Stimulated activated CD4-positive, alpha-beta T cell treated with anti-CD3 and anti-CD28 coated beads, Interleukin-15, amount 100 ng/mL, for 24 hours (primary cell): ENCODE results near the gene DPP8.

Experiments used
- DNase-seq: peaks from one replicate; pipeline ENCODE4 v3.0.0-alpha.2; 2020

Gene DPP8

GRCh38 chr15:65423976-65424679 lies 93.4 kb downstream of the DPP8 start:
- DNase-seq: no peak

GRCh38 chr15:65423150-65423975 lies 94.1 kb downstream of the DPP8 start:
- DNase-seq: no peak

- peak; percentile 31 for DNase-seq
Measured at GRCh38 chr15:65421360-65422215, 95.9 kb downstream of the DPP8 start.

DNA sequence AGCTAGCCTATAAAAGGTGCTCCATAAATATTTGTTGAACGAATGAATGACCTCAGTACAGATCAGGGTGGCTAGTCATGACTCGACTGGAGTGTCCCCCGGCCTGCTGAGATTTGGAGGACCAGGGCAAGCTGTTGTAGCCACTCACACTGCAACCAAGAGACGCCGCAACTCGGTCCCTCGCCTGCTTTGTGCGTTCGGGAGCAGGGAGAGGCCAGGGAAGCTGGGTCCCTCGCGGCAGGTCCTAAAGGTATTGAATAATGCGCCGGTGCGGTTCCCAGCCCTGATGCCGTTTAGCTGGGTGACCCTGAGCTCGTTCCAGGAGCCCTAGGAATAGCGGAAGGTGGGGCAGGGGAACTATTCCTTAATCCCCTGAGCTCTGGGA lies 96.5 kb downstream of the DPP8 start:
- no peak for DNase-seq

DNA sequence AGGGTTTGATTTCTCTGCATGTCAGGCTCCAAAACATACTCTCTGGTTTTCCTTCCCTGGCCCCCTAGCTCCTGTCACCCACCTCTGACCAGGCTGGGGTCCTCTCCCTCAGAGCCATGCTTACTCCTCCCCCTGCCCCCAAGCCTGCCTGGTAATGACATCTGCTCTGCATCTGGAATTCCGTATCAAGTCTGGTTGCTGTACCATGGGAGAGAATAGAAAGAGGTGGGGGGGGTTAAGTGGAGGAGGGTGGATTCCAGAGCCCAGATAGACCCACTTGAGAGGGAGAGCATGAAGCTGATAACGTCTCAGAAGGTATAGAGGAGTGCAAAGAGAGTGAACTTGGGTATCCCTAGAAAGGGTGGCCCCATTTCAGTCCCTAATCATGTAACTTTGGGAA lies 98.9 kb downstream of the DPP8 start:
- no peak for DNase-seq

- DNase-seq: no peak
Measured at GRCh38 chr15:65416845-65417416, 100.6 kb downstream of the DPP8 start.

GRCh38 chr15:65414841-65415621 lies 102.5 kb downstream of the DPP8 start:
- no peak for DNase-seq

DNA sequence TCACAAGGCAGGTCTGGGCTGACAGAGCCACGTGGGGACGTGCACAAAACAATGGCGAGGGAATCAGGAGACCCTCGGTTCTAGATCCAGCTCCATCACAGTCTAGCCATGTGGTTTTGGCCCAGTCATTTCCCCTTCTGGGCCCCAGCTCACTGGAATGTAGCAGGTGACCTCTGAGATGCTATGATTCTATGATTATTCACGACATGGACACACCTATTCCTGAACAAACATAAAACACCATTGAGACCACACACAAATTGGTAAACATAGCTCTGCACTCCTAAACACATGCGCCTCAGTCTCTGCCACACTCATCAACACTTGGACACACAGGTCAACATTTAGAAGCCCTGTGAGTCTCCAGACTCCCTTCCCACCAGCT lies 103.7 kb downstream of the DPP8 start:
- no peak for DNase-seq

DNA sequence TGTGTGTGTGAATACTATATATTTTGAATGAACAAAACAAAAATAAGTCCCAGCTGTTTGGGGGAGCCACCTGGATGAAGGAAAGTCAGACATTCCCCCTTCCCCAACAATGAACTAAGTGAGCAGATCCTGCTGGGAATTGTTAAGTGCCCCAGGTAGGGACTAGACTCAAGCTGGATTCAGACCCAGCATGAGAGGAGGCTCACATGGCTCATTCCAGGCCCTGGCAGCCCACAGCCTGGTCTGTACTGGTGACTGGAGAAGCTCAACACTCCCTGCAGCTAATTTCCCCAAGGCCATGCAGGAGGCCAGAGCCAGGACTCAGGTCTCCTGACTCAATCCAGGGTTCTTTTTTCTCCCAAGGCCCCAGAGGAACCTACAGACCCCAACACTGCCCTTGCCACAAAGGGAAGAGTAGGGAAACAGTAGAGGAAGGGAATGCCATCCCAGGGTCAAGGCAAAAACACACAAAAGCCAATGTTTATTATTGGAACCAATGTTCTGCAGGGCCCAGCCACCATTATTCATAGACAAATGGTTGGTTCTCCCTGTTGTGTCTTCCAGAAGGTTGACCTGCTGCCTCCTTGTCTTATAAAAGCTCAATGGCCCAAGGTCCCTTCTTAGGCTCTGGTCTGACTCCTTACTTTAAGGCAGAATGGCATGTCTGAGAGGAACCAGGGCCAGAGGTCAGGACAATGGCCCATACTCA lies 104.3 kb downstream of the DPP8 start:
- DNase-seq: no peak

DNA sequence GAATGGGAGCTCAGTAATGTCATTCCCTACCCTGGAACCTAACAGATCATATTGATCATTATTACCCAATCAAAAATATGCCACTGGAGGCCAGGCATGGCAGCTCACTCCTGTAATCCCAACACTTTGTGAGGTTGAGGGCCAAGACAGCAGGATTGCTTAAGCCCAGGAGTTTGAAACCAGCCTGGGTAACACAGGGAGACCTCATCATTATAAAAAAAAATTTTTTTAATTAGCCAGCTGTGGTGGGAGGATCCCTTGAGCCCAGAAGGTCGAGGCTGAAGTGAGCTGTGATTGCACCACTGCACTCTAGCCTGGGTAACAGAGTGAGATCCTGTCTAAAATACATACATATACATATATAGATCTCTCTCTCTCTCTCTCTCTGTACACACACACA lies 104.9 kb downstream of the DPP8 start:
- no peak for DNase-seq

DNA sequence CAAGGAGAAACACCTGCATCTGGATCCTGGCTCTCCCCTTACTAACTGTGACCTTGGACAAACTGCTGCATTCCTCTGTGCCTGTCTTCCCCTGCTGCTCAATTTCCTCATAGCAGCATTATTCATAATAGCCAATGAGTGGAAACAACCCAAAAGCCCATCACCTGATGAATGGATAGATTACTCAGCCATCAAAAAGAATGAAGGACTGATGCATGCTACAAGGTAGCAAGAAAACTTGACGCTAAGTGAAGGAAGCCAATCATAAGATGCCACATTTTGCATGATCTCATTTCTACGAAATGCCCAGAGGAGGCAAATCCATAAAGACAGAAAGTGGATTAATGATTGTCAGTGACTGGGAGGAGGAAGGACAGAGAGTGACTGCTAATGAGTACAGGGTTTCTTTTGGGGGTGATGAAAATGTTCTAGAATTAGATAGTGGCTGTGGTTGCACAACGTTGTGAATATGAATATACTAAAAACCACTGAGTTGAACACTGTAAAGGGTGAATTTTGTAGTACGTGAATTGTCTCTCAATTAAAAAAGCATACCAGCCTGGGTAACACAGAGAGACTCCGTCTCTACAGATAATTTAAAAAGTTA lies 105.9 kb downstream of the DPP8 start:
- no peak for DNase-seq

DNA sequence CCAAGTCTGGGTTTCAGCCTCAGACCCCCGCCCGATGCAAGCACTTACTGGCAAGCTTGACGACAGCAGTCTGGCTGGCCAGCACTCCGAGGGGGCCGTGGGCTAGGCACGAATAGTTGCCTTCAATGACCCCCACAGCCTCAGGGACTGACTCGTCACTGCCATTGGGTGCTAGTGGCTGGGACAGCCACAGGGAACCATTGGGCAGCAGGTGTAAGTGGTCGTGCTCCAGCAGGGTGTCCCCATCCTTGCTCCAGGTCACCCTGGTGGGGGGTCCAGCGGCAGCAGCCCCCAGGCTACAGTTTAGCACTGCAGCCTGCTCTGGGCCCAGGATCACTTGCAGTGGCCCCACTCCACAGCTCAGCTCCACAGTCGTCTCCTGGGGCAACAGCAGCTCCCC lies 106.5 kb downstream of the DPP8 start:
- no peak for DNase-seq

DNA sequence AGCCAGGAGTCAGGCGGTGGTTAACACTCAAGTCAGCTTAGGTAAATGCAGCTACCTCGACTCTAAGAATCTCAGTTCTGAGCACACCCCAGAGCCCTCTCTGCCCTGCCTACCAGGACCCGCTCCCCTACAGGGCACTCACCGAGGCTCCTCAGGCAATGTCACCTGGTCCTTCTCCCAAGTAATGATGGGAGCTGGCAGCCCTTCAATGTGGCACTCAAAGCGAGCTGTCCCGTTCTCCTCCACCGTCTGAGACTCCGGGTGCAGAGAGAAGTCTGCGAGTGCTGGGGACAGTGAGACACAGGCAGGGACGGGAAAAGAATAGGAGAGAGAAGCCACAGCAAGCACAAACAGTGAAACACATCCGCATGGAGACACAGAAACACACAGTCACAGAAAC lies 107.5 kb downstream of the DPP8 start:
- DNase-seq: no peak

- DNase-seq: no peak
Measured at GRCh38 chr15:65409036-65409631, 108.4 kb downstream of the DPP8 start.

DNA sequence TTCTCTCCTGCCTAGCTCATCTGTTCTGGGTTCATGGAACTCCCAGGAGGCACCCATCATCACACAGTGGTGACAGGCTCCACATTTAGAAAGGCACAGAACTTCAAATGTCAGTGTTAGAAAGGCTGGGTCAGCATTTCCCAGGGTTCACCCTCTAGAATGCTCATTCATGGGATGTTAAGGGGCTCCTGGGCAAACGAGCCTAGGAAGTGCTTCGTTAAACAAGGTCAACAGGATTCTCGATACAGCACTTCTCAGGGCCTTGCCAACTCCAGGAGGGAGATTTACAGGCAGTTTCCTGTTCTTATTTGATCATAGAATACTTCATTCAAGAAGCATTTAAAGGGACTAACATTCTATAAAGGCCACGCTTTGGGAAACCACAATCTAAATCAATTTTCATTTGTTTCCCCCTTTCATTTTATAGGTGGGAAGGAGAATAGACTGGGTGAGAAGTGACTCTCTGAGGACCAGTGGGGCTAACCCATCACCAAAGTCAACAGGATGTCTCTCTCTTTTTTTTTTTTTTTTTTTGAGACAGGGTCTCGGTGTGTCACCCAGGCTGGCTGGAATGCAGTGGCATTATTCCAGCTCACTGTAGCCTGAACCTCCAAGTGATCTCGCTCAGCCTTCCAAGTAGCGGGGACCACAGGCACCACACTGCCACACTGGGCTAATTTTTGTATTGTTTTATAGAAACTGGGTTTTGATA lies 109.0 kb downstream of the DPP8 start:
- no peak for DNase-seq

- no peak for DNase-seq
Measured at GRCh38 chr15:65406424-65407000, 111.0 kb downstream of the DPP8 start.

DNA sequence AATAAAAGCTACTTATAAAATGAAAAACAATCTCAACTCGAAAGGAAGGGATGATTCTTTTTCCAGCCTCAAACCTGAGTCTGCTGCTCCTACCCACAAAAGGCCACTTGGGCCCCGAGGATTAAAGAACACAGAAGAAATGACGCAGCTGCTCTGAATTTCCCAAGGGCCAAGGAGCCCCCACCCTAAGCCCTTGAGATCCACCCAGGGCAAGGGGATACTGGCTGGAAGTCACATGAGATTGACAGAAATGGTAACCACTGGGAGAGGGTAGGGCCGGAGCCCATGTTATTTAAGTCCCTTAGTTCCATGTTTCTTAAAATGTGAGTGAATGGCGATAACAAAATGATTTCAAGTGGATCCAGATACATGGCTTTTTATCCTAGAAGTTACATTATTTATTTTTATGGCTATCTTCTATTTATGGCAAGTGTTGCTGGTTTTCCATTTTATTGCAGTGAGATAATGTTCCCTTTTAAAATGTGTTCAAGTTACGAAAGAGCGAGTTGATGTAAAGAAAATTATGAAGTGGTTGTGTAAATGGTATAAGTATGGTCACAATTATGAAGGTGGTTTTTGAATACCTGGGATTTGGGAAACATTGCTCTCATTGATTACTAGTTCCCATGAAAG lies 111.6 kb downstream of the DPP8 start:
- no peak for DNase-seq

DNA sequence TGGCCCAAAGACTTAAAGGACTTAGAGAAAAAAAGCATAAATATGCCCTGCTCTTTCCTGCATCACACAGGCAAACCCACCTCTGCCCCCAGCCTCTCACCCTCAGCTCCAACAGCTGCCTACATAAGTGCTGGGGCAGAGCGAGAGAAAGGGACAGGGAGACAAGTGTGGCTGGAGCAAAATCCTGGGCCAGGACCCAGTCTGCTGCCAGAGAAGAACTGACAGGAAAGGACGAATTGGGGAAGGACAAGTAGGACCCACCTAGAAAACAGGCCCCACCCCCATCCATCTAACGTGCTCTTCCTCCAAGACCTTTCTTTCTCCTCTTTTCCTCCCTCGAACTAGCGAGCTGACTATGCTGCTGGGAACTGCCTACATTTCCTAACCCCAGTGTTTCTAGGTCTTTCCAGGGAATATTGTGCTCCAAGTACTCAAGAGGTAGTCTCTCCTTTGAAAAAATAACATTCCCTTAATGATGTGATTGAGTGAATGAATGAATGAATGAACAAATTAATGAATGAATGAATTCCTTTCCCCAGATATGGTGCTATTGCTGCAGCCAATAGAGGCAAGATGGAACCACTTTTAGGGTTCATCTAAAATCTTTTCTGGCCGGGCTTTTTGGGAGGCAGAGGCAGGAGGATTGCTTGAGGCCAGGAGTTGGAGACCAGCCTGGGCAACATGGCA lies 113.2 kb downstream of the DPP8 start:
- no peak for DNase-seq

- DNase-seq: no peak
Measured at GRCh38 chr15:65402961-65403360, 114.5 kb downstream of the DPP8 start.
